Measurements from ENCODE around the gene FAM135A. TPM values are rescaled to one million over a fixed set of nuclear protein-coding genes. Genes with fewer than 3 reads are reported as not detected.

The FAM135A gene
- total and polyA plus RNA-seq, 2 of the 4 experiments (the other 2 are of a cell fraction): 2.2 to 7.9 TPM

DNA sequence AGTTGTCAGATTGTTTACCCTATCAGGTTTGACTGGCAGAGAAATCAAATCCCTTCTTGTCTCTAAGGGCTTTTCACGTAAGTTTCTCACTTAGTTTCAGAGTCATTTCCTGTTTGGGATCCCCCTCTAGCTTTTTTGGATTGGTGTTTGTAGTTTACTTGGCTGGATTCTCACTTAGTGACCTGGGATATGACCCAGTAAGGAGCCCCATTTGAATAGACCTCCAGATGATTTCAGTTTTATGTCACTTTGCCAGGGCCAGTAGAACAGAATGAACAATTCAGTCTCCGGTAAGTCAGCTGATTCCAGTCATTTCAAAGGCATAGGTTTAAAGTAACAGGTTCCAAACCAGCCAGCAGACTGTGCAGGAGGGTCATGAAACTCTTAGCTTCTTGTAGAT lies 8.2 kb downstream of the FAM135A start:
- no peak overlapping the region for H3K4me3 ChIP-seq (ENCODE audit: insufficient read depth, low read depth, low read length)
- H3K9me1 ChIP-seq (ENCODE audit: insufficient read depth, low read length): no peaks in the 10 kb centered on the region
- no peak overlapping the region for H2BK20ac ChIP-seq (ENCODE audit: low read depth, low read length)
- no peak overlapping the region for H2AFZ ChIP-seq (replicated peaks; ENCODE audit: low read length, poor library complexity)
- H4K91ac ChIP-seq (ENCODE audit: insufficient read depth, low read depth, low read length): no peak overlapping the region
- ChIA-PET CTCF (no interaction called here), POLR2A (ENCODE audit: unreplicated experiment) (no interaction called here)
- no peak overlapping the region for H2BK120ac ChIP-seq (ENCODE audit: low read depth, low read length)
- no peaks in the 10 kb centered on the region for H3K27me3 ChIP-seq (ENCODE audit: control insufficient read depth, insufficient read depth, low read length)
- WGBS, 2 experiments (ENCODE audit: extremely low coverage in 2 of 2, insufficient read length in 1 of 2): 63% methylated on average over 1 of the region's 2 CpGs; no CpG with 5 or more reads in 1 of the 2 experiments
- DNase-seq (no peak), ATAC-seq (ENCODE audit: low read depth) (no peak)
- no peaks in the 10 kb centered on the region; the same call in 1 of the 2 replicates for H3K4me1 ChIP-seq (ENCODE audit: control insufficient read depth, insufficient read depth, low read length)
- H2AK5ac ChIP-seq (ENCODE audit: low read depth, low read length): no peak overlapping the region
- H2BK5ac ChIP-seq (ENCODE audit: low read depth, low read length, poor library complexity, severe bottlenecking): no peak overlapping the region
- intact Hi-C loops (cut with micrococcal nuclease) (no loop called here), dilution Hi-C loops (cut with HindIII; ENCODE audit: low sequenced_read_pairs, unreplicated experiment) (no loop called here), in situ Hi-C loops (cut with MboI; ENCODE audit: low sequenced_read_pairs) (no loop called here)
- no peak overlapping the region for H4K5ac ChIP-seq (ENCODE audit: low read depth, low read length)
- H3K4ac ChIP-seq (ENCODE audit: low read depth, low read length): no peak overlapping the region
- TF ChIP-seq RCOR1 (IDR thresholded peaks at IDR 0.05; ENCODE audit: insufficient replicate concordance, low read length) (no peak), POLR2A (IDR thresholded peaks at IDR 0.05; ENCODE audit: low read depth, low read length) (no peak), FOS (IDR thresholded peaks at IDR 0.05; ENCODE audit: low read depth, low read length) (no peak)
- TF ChIP-seq, protein P1, sequence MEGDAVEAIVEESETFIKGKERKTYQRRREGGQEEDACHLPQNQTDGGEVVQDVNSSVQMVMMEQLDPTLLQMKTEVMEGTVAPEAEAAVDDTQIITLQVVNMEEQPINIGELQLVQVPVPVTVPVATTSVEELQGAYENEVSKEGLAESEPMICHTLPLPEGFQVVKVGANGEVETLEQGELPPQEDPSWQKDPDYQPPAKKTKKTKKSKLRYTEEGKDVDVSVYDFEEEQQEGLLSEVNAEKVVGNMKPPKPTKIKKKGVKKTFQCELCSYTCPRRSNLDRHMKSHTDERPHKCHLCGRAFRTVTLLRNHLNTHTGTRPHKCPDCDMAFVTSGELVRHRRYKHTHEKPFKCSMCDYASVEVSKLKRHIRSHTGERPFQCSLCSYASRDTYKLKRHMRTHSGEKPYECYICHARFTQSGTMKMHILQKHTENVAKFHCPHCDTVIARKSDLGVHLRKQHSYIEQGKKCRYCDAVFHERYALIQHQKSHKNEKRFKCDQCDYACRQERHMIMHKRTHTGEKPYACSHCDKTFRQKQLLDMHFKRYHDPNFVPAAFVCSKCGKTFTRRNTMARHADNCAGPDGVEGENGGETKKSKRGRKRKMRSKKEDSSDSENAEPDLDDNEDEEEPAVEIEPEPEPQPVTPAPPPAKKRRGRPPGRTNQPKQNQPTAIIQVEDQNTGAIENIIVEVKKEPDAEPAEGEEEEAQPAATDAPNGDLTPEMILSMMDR (conservative IDR thresholded peaks at IDR 0.05; ENCODE audit: low read depth, low read length): no peak
- no peak overlapping the region for H3K4me2 ChIP-seq (ENCODE audit: low read depth, low read length)
- H4K8ac ChIP-seq (ENCODE audit: low read depth in 2 of 2, low read length in 2 of 2): no peak overlapping the region
- H4K20me1 ChIP-seq (ENCODE audit: insufficient read depth, low read length): no peaks in the 10 kb centered on the region
- no peak overlapping the region for H2AK9ac ChIP-seq (replicated peaks; ENCODE audit: low read depth, low read length, poor library complexity)
- no peak overlapping the region for H3K14ac ChIP-seq (replicated peaks; ENCODE audit: low read depth, low read length)
- H3K9ac ChIP-seq (ENCODE audit: low read depth, low read length): no peak overlapping the region
- H3K36me3 ChIP-seq (ENCODE audit: control insufficient read depth, insufficient read depth, low read length): peaks cover 6% of the 10 kb centered on the region
- BruUV-seq (replicated peaks): no TSS peak
- H3K18ac ChIP-seq (ENCODE audit: low read depth, low read length): no peak overlapping the region
- H3K9me3 ChIP-seq (ENCODE audit: control insufficient read depth, insufficient read depth, low read length): no peaks in the 10 kb centered on the region
- H3K27ac ChIP-seq (ENCODE audit: insufficient read depth, low read length): no peak overlapping the region
- no peak overlapping the region for H3K56ac ChIP-seq (ENCODE audit: extremely low read depth, insufficient read depth, low read length)
- no peak overlapping the region for H3K23ac ChIP-seq (ENCODE audit: low read depth, low read length)
- peaks cover 0 to 9% of the 10 kb centered on the region in 2 experiments; a peak in 1 of 4 replicates for H3K79me1 ChIP-seq (ENCODE audit: low read depth in 1 of 2, low read length in 2 of 2)
- no peak overlapping the region for H2BK15ac ChIP-seq (ENCODE audit: low read depth, low read length)

All from IMR-90 (cell line).